GM21381 (cell line): ENCODE data around the gene AGGF1.
"Not testable (repeated sequence)": the region's sequence is repeated elsewhere in the genome, so short reads cannot be mapped to it uniquely, and the experiment has no call there.

Experiments used
- ATAC-seq: cut with Tn5 transposase; IDR thresholded peaks from one replicate; pipeline ENCODE4 v1.9.1; 2021; ENCODE audit warnings: mild to moderate bottlenecking, moderate library complexity; ENCODE audit not compliant: unreplicated experiment

Gene AGGF1

DNA sequence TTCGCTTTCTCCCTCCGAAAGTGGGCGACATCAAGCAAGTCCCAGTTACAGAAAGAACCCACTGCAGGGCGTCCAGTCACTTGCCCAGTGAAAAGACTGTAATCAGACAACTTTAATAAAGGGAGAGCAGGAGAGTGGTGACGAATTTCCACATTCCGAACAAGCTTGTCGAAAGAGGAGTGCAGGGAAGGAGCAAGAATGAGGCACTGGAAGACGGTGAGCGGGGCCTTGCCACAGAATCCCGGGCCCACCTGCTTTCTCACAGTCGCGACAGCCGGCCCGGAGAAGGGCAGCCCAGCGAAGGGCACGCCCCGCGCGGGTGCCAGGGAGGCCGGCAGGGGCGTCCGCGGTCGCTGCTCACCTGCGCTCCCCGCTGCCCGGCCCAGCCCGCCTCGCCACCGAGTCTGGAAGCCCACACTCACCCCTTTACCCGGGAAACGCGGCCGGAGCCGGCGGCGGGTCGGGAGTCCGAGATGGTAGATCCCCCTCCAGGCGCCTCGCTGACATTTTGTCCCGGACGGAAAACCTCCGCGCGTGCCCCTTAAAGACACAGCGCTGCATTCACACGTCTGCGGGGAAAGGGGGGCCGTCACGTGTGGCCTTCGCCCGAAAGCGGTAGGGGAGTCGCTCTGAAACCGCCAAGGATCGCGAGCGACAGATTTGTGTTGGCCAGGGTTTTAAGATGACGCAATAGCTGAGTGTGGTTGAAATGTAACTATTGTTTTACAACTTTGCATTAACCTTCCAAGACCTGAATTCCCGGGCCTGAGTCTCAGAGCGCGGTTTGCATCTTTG lies 56.7 kb downstream of the AGGF1 start, which contains the start of gene ZBED3:
TSS of gene ZBED3 (minus strand) at position 597 of the 795 bp plus-strand sequence. CDS start 9,407 bp downstream, outside the sequence.
- peak; percentile 59 for ATAC-seq

- no peak for ATAC-seq
These were observed 57.5 kb downstream of the AGGF1 start for GRCh38 chr5:77087484-77088261.

DNA sequence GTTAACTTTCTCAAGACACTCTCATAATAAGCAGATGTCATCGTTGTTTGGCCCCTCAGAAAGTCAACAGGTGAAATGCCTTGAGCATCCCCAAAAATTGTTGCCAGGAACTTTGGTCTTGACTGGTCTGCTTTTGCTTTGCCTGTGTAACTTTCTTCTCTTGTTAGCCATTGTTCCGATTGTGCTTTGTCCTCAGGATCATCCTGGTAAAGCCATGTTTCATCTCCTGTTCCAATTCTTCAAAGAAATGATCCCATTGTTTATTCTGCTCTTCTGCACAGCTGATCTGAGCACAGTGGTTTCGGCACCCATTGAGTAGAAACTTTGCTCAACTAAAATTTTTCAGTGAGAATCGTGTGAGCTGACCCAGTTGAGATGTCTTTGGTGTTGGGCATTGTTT lies 65.0 kb downstream of the AGGF1 start:
- no peak for ATAC-seq

GRCh38 chr5:77101298-77101697 lies 71.1 kb downstream of the AGGF1 start:
- no peak for ATAC-seq

GRCh38 chr5:77102549-77102948 lies 72.3 kb downstream of the AGGF1 start:
- no peak for ATAC-seq

DNA sequence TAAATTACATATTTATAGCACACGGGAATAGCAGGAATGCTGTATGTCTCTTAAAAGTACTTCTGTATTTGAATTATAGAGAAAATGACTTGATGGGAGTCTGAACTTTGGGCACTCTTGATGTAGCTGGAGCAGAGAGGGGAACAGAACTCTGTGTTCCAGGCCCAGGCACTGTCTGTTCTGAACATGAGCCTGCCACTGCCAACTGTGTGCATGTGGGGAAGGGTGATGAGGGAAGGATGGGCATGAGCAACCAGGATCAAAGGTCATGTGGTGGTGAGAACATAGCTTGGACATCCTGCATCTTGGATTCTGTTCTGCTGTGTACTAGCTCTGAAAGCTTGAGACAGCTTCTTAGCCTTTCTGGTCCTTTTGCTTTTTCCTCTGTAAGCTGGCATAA lies 73.3 kb downstream of the AGGF1 start:
- no peak for ATAC-seq

GRCh38 chr5:77104813-77105212 lies 74.6 kb downstream of the AGGF1 start:
- no peak for ATAC-seq

GRCh38 chr5:77107035-77107434 lies 76.8 kb downstream of the AGGF1 start:
- ATAC-seq: not testable (repeated sequence)
